Hepatocyte (in vitro differentiated cells): ENCODE data around the gene SLC25A25.

Source experiments
- CTCF ChIP-seq: fragments of 200-600 bp; sonication (generic); IDR thresholded peaks from 2 replicates; pipeline ENCODE4 v1.5.1; 2016; ENCODE audit warnings: antibody characterized with exemption, mild to moderate bottlenecking; ENCODE audit not compliant: poor library complexity
- EZH2phosphoT487 ChIP-seq: fragments of 200-600 bp; sonication (generic); IDR thresholded peaks from one replicate; pipeline ENCODE4 v1.6.1; 2018; ENCODE audit warnings: antibody characterized with exemption, mild to moderate bottlenecking, low read depth, moderate library complexity; ENCODE audit not compliant: unreplicated experiment, severe bottlenecking

GRCh38 chr9:128098297-128099230 lies 30.5 kb downstream of the SLC25A25 start:
- no peak for TF ChIP-seq EZH2phosphoT487
- TF ChIP-seq CTCF: no peak
